Measurements from ENCODE around the gene FGF16. TPM values are rescaled to one million over a fixed set of nuclear protein-coding genes. Genes with fewer than 3 reads are reported as not detected.
"Not testable (repeated sequence)": the region's sequence is repeated elsewhere in the genome, so short reads cannot be mapped to it uniquely, and the experiment has no call there.

Gene FGF16
- total RNA-seq (2014; rRNA removed; shearing (Covaris generic)) = not detected in 2 replicates
- not detected in 2 replicates for polyA plus RNA-seq (2014; cell fraction: nucleus; rRNA removed)

DNA sequence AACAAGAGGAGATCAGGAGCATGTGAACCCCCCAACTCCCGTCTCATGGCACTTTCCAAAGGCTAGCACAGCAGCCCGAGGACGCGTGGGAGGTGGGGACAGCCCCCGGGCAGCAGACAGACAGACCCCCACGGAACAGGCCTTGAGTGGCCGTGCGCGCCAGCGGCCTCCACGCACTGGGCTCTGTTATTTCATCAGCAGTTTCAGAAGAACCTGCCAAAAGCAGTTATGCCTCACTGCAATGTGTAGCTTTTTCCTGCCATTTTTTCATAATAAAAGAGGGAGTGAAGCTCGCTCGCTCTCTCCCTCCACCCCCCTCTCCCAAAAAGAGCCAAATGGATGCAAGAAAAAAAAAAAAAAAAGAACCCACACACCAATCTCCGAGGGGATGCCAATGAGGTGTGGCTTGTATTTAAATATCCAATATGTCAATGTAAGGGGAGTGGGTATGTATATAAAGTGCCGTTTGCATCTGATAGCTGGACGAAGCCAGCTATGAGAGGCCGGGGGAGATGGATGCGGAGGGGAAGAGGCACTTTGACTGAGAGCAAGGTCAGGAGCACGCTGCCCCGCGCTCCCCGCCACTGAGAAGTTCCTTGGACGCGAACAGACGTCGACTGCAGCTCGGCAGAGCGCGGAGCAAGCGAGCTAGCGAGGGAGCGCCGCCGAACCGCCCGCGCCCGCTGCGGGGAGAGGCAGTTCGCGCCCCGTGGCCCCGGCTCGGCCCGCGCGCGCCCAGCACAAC, at the start of gene FGF16:
TSS of gene FGF16 (plus strand) at position 482 of the 745 bp plus-strand sequence. CDS start 286 bp downstream, outside the sequence.
- no peak for DNase-seq (ENCODE audit: extremely low read depth, low read depth)

DNA sequence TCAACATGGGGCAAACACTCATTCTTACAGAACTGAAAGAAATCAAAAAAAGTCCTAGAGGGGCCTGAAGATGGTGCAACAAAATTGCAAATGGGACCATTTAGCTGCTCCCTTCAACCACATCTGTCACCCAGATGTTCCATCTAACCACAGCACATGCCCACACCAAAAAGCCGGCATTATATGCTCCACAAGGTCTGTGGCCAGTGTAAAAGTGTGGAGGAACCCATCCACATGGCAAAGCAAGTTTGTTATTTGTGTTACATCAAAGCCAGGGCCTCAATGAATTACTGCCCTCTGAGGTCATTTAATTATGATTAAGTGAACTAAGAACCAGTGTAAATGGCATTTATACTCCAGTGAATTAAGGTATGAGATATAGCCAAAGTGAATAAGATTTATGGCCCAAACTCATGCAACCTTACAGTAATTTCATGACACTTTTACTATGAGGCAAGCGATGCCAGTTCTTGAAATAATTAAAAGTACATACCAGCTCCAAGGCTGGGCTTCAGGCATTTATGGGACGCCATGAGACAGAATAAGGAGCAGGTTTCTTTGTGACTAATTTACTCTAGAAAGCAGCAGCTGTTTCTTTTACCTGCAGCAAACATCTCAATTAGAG, 48.7 kb upstream of the FGF16 start:
- DNase-seq (ENCODE audit: extremely low read depth, low read depth) = no peak

DNA sequence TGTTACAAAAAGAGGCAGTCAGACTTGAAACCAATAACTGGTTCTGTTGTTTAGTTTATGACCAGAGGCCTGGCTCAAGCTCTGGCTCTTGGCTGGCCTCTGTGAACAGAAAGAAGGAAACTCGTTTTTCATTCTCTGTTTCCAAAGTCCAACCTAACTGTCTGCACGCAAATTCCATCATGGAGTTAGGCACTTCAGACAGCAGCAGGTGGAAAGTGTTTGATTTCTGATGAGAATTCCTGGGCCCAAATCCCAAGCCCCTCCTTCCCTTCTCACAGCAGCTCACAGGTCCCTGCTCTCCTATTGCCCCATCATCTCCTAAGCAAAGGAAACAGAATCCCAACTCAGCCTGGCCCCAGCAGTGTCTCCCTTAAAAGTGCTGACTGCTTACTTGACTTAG, 42.8 kb upstream of the FGF16 start:
- DNase-seq (ENCODE audit: extremely low read depth, low read depth) = no peak

DNA sequence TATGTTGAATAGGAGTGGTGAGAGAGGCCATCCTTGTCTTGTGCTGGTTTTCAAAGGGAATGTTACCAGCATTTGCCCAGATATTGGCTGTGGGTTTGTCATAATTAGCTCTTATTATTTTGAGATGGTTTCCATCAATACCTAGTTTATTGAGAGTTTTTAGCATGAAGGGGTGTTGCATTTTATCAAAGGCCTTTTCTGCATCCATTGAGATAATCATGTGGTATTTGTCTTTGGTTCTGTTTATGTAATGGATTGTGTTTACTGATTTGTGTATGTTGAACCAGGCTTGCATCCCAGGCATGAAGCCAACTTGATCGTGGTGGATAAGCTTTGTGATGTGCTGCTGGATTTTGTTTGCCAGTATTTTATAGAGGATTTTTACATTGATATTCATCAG, 39.4 kb upstream of the FGF16 start:
- DNase-seq (ENCODE audit: extremely low read depth, low read depth) = not testable (repeated sequence)

DNA sequence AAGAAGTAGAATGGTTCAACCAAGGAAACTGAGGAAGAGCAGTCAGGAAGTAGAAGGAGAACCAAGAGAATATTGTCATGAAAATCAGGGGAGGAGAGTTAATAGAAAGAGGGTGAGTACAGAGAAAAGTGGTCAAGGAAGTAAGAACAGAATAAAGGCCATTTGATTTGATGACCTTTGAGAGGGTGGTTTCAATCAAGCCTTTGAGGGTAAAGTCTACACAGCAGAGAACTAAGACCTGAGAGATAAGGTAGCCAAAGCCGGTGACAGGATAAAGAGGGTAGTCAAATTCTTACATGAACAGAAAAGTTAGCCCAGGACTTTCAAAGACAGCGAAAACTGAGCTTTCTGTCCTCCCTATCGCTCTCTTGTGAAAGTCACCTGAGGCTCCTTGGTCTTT, 34.6 kb upstream of the FGF16 start:
- DNase-seq (ENCODE audit: extremely low read depth, low read depth) = no peak

DNA sequence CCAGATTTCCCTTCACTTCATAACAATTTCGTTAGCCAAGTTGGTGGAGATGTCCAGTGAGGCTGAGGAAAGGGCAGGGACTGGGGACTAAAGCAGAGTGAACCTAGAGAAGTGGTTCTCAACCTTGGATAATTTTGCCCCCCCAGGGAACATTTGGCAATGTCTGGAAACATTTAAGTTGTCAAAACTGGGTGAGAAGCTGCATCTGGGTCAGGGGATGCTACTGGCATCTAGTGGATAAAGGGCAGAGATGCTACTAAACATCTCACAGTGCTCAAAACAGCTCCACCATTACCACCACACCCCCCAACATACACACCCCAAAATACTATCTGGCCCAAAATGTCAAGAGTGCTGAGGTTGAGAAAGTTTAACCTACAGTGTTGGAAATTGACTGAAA, 32.0 kb upstream of the FGF16 start:
- no peak for DNase-seq (ENCODE audit: extremely low read depth, low read depth)

DNA sequence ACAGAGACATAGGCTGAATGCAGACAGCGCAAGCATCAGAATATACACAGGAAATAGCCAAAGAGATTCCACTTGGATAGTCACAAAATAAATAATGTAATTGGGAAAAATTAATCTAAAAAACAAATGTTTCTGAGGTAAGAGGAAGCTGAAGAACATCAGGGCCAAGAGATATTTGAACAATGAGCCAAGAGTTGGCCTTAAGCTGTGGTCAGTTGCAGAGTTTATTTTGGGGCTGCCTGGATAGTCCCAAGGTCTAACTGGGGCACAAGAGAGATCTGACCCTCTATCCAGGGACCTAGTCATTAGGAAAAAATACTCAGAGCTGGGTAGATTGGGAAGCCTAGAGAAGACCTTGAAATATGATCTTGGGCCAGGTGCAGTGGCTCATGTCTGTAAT, 31.3 kb upstream of the FGF16 start:
- DNase-seq (ENCODE audit: extremely low read depth, low read depth) = no peak

DNA sequence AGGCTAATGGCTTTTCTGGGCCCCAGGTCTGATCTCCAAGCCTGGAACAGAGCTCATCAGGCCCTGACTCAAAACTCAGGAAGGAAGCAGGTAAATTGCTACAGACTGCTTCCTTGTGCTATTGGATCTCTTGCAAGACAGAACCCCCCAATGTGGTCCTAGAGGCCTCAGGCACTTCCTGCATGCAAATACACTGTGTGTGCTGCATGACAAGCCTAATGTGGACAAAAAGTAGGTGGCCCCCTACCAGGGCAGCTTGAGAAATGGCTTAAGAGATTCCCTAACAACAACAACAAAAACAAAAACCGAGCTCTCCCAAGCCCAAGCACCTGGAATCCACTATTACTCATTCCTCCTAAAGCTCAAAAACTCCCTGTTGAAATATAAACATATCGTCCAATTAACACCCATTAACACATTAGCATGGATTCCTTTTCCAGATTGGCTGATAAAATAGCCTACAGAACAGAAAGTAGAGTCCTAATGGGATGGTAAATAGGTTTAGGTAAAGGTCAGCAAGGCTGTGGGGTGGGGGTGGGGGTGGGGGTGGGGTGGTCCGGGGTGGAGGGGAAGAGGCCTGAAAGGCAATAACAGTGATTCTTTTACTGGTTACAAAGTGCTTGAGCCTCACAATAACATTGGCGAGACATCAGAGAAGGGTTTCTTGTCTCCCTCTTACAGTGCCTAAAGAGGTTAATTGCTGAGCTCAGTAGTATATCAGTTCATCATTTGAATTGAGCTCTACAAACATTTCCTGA, 24.1 kb upstream of the FGF16 start:
- no peak for DNase-seq (ENCODE audit: extremely low read depth, low read depth)

DNA sequence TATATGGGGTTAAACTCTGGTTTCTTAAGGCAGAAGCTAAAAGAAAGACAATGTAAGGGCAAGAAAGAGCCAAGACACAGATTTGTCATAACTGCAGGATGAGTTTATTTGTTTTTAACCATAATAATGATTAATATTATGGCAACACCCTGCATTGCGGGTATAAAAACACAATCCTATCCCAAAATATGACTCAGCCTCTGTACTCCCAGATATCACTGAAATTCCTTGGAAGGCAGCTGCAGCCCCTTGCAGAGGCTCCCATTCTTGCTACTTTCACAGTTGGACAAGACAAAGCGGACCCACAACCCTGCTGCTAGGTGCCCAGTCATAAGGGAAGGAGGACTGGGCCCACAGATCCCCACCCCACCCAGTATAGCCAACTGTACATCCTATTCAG, 20.4 kb upstream of the FGF16 start:
- no peak for DNase-seq (ENCODE audit: extremely low read depth, low read depth)

DNA sequence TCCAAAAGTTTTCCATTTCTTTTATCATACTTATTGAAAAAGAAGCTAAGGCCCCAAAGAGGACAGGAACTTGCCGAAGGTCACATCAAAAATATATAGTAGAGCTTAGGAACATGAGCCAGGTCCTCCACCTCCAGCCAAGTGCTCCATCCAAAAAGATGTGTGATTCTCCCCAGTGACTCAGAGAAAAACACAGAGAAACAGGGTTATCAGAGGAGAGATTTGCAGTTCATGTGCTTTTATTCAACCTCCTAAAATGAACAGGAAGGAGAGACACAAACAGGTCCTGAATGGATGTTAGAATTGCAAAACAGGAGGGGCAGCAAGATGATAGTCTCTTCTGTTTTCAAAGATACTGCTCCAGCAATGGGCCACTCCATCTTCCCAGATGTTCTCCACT, 19.6 kb upstream of the FGF16 start:
- no peak for DNase-seq (ENCODE audit: extremely low read depth, low read depth)

DNA sequence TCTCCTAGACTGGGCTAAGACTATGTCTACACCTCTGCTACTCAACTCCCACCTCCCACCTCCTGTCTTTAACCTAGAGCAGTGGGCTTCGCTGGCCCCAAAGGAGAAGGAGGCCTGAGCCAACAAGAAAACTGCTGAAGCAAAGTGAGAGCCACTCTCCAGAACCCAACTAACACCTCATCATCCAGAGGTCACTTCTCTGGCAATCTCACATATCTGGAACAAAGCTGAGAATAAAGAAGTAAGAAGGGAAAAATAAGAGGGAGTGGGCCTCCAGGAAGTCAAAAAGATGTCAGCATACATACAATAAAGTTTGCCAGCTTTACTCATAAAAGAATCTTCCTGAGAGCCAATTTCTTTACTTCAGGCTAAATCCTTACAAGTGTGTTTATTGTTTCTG, 18.6 kb upstream of the FGF16 start:
- no peak for DNase-seq (ENCODE audit: extremely low read depth, low read depth)

DNA sequence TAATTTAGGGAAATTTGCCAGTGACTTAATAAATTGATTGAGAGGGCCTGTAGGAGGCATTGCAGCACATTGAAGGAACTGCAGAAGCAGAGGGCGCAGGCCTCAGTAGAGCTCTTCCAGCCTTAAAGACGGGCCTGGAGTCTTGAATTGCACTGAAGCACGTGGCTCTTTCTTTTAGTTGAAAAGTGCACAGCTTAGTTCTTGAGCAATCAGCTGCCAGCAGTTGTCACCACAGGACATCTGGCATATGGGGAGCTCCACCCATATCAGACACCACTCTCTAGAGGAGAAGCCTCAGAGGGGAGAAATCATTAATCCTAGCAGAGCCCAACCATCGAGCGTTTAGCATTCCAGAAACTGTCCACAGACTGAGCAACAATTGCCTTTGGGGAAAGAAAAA, 16.0 kb upstream of the FGF16 start:
- no peak for DNase-seq (ENCODE audit: extremely low read depth, low read depth)

DNA sequence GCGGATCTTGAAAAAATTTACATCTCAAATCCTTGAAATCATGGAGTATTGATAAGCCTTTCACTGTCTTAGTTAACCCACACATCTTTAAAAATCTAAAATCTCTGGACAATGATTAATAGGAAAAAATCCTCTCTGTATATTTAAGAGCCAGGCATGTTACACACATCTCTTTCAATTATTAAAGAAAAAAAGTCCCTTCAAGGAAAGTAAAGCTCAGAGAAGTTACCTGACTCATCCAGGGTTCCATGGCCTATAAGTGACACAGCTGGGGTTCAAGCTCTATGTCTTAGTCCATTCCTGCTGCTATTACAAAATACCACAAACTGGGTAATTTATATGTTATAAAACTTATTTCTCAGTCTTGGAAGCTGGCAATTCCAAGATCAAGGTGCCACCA, 14.2 kb upstream of the FGF16 start:
- no peak for DNase-seq (ENCODE audit: extremely low read depth, low read depth)

DNA sequence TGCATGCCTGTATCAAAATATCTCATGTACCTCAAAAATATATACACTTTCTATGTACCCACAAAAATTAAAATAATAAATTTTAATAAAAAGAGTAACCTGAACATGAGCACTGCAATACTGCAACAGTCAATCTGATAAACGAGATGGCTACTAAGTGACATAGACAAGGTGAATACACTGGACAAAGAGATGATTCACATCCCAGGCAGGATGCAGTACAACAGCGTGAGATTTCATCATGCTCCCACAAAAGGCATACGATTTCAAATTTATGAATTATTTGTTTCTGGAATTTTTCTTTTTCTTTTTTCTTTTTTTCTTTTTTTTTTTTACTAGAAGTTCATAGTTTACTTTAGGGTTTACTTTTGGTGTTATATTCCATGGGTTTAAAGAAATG, 12.2 kb upstream of the FGF16 start:
- no peak for DNase-seq (ENCODE audit: extremely low read depth, low read depth)

DNA sequence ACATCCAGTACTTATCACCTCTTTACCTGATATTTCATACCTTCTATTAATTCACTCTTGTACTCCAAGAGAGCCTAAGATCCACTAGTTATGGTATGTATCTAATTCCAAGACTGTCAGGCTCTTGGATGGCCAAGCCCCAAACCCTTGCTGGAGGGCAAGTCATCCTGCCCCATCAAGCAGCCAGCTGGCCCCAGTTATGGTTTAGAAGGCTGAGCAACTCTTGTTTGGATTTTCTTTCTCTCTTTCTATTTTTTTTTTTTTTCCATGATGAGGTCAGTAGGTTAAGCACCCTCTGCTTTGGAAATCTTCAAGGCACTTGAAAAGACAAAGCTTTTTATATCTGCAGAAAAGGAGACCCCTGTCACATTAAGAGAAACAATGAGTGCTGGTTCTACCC, 10.9 kb upstream of the FGF16 start:
- DNase-seq (ENCODE audit: extremely low read depth, low read depth) = no peak

DNA sequence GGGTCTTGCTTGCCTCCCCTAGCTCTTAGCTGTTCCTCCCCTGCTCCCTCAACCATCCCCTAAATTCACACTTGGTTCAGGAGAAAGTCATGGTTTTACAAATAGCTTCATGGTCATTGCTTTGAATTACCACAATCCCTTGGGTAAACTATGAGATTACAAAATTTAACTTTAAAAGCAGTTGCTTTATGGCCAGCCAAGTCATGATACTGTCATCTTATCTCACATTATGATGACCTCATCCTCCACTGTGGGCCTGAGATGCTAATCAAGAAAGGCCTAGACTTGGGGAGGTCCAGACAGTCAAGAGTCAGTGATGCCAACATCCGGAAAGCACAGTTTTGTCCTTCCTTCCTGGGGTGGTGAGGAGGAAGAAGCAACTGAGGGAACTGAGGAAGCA, 10.5 kb upstream of the FGF16 start:
- no peak for DNase-seq (ENCODE audit: extremely low read depth, low read depth)

DNA sequence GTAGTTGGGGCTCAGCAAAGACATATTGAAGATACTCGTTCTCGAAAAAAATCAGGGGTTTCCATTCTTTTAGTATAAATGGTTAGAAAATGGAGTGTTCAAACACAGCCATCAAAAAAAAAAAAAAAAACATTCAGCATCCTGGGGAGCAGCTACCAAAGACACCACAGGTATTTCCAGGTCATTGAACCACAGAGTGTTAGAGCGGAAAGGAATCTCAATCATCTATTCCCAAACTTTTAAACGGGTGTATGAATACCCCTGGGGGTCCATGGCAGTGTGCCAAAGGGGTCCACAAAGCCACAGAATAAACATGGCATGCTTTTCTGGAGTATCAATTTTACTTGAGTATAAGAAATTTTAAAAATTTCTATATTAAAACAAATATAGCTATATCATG, 6.9 kb upstream of the FGF16 start:
- DNase-seq (ENCODE audit: extremely low read depth, low read depth) = no peak

DNA sequence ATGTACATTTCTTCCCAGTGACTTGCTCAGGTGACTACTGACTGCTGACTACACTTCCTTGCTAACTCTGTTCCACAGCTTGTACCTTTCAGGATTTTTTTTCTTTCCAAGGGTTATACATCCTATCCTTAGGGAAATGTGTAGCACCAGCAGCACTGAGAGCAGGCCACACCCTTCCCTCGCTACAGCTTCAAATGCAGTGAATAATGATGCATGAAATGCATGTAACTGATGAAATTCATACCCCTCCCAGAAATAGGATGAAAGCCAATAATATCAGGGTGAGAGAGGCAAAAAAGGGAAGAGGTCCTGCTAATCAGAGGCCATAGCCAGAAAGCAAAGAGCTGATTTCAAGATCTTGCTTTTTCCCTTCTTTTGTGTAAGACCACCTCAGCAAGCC, 6.2 kb upstream of the FGF16 start:
- no peak for DNase-seq (ENCODE audit: extremely low read depth, low read depth)

DNA sequence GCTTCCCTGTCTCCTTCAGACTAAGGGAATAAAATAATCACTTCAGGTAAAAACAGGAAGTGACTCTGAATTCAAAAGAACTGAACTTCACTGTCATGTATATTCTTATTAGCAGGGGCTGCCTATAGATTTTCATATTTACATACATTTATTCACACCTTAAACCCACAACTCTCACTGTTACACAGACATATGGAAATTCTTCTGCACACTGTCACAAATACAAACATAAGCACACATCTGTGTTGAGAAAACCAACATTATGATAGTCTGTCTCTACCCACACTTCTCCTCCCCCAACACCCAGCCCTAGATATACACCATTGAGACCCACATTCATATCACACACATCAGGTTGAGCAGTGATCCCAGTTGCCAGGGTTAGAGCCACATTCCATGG, 5.7 kb upstream of the FGF16 start:
- DNase-seq (ENCODE audit: extremely low read depth, low read depth) = no peak

DNA sequence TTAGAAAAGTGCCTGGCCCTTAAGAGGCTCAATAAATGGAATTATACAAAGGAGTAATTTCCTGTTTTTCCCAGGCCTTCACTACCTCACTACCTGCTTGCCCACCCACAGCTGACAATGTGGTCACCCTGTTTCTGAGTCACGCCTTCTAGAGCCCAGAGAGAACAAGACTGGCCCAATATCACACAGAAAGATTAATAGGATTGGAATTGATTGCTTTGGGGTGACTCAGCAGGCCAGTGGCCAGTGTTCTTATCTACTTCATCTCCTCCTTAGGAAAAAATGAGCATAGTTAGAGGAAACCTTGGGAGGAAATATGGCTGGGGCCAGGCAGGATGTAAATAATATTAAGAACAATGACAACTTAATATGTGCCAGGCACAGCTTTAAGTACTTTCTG, 4.5 kb upstream of the FGF16 start:
- DNase-seq (ENCODE audit: extremely low read depth, low read depth) = no peak

DNA sequence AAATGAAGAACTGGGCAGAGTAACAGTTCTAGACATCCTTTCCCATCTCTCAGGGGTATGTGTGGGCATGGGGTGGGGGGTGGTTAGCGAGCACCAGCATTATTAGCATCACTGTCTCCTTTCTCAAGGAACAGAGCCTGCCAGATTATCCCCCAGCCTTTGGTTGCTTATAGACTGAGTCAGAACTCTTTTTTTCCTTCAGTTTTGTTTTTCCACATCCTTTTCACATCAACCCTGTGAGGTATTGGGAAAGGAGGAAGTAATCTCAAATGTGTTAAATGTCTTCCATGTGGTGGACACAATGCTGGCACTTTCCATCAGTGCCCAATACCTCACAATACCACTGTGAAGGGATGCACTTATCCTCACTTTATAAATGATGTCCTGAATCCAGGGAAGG, 3.1 kb upstream of the FGF16 start:
- DNase-seq (ENCODE audit: extremely low read depth, low read depth) = no peak

DNA sequence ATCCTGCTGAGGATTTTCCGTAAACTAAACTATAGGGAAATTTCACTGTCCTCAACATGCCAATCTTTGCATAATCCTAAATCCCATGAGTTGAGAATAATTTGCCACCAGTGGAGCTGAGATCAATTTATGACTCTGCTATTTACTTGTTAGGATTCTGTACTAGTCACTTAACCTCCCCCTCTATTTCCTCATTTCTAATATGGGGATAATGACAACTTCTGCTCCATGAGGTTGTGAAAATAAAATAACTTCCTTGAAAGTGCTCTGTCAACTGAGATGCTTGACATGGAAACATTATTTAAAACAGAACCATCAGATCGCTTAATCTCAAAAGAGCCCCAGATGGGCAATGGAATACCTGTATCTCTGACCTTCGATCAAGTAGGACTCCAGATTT, 2.6 kb upstream of the FGF16 start:
- no peak for DNase-seq (ENCODE audit: extremely low read depth, low read depth)

Measured in NCI-H460 (cell line).